H9 (cell line): Measurements from ENCODE around the gene HUNK. TPM values are rescaled to one million over a fixed set of nuclear protein-coding genes. Genes with fewer than 3 reads are reported as not detected.

Experiments used
- DNase-seq: peaks from one replicate; pipeline ENCODE4 v3.0.0-alpha.2; 2017
- H2AFZ ChIP-seq: one replicate; pipeline ENCODE4 v1.6.1; 2013; ENCODE audit warnings: mild to moderate bottlenecking, low read length, control low read depth, moderate library complexity
- H2AK5ac ChIP-seq: 2 replicates; pipeline ENCODE4 v1.6.1; 2013; ENCODE audit warnings: low read length, control low read depth, mixed read lengths; ENCODE audit not compliant: insufficient read length
- H2BK120ac ChIP-seq: one replicate; pipeline ENCODE4 v1.6.1; 2013; ENCODE audit warnings: low read depth, mild to moderate bottlenecking, low read length, control low read depth, inconsistent platforms; ENCODE audit not compliant: poor library complexity, severe bottlenecking
- H2BK12ac ChIP-seq: 2 replicates; pipeline ENCODE4 v1.6.1; 2013; ENCODE audit warnings: low read length, control low read depth, mixed read lengths, low read depth; ENCODE audit not compliant: insufficient read length
- H2BK15ac ChIP-seq: 2 replicates; pipeline ENCODE4 v1.6.1; 2013; ENCODE audit warnings: low read depth, low read length, control low read depth
- H2BK20ac ChIP-seq: one replicate; pipeline ENCODE4 v1.6.1; 2013; ENCODE audit warnings: low read depth, mild to moderate bottlenecking, low read length, control low read depth, inconsistent platforms; ENCODE audit not compliant: poor library complexity, severe bottlenecking
- H2BK5ac ChIP-seq: 2 replicates; pipeline ENCODE4 v1.6.1; 2013; ENCODE audit warnings: low read length, control low read depth, mixed read lengths; ENCODE audit not compliant: insufficient read length
- H3K14ac ChIP-seq: 2 replicates; pipeline ENCODE4 v1.6.1; 2013; ENCODE audit warnings: low read length, control low read depth; ENCODE audit not compliant: insufficient read depth
- H3K18ac ChIP-seq: 2 replicates; pipeline ENCODE4 v1.6.1; 2013; ENCODE audit warnings: low read depth, mild to moderate bottlenecking, mixed read lengths, low read length, control low read depth; ENCODE audit not compliant: insufficient read length
- H3K23ac ChIP-seq: 2 replicates; pipeline ENCODE4 v1.6.1; 2013; ENCODE audit warnings: low read length, control low read depth, mixed read lengths, low read depth; ENCODE audit not compliant: insufficient read length
- H3K23me2 ChIP-seq: 2 replicates; pipeline ENCODE4 v1.6.1; 2013; ENCODE audit warnings: low read depth, mild to moderate bottlenecking, mixed read lengths, low read length, control low read depth; ENCODE audit not compliant: insufficient read length, poor library complexity, severe bottlenecking
- H3K27ac ChIP-seq: 2 replicates; pipeline ENCODE4 v1.5.1; 2013; ENCODE audit warnings: low read length, control low read depth, mixed read lengths, low read depth; ENCODE audit not compliant: insufficient read length
- H3K27me3 ChIP-seq: 2 replicates; pipeline ENCODE4 v1.6.1; 2013; ENCODE audit warnings: low read length, control low read depth, inconsistent platforms; ENCODE audit not compliant: insufficient read depth
- H3K4ac ChIP-seq: 2 replicates; pipeline ENCODE4 v1.6.1; 2013; ENCODE audit warnings: low read depth, mild to moderate bottlenecking, control low read depth, inconsistent platforms, low read length, moderate library complexity
- H3K4me1 ChIP-seq: 2 replicates; pipeline ENCODE4 v1.6.1; 2013; ENCODE audit warnings: low read length, control low read depth, inconsistent platforms; ENCODE audit not compliant: insufficient read depth
- H3K4me2 ChIP-seq: 2 replicates; pipeline ENCODE4 v1.6.1; 2013; ENCODE audit warnings: low read length, control low read depth, mixed read lengths; ENCODE audit not compliant: insufficient read length, insufficient read depth
- H3K56ac ChIP-seq: 2 replicates; pipeline ENCODE4 v1.6.1; 2013; ENCODE audit warnings: low read depth, mild to moderate bottlenecking, mixed read lengths, low read length, control low read depth; ENCODE audit not compliant: insufficient read length
- H3K79me1 ChIP-seq: 2 replicates; pipeline ENCODE4 v1.6.1; 2013; ENCODE audit warnings: low read depth, mild to moderate bottlenecking, moderate library complexity, low read length, control low read depth, inconsistent platforms; ENCODE audit not compliant: insufficient read depth, poor library complexity, severe bottlenecking
- H3K79me2 ChIP-seq: 2 replicates; pipeline ENCODE4 v1.6.1; 2013; ENCODE audit warnings: low read length, control low read depth, inconsistent platforms; ENCODE audit not compliant: insufficient read depth
- H3K9ac ChIP-seq: 2 replicates; pipeline ENCODE4 v1.6.1; 2013; ENCODE audit warnings: low read length, control low read depth, mixed read lengths; ENCODE audit not compliant: insufficient read length; ENCODE audit errors: extremely low read depth
- H3K9me3 ChIP-seq: one replicate; pipeline ENCODE4 v1.6.1; 2013; ENCODE audit warnings: low read depth, low read length, inconsistent platforms; ENCODE audit not compliant: control insufficient read depth
- H3T11ph ChIP-seq: one replicate; pipeline ENCODE4 v1.6.1; 2013; ENCODE audit warnings: mild to moderate bottlenecking, low read length, control low read depth, inconsistent platforms
- H4K20me1 ChIP-seq: one replicate; pipeline ENCODE4 v1.6.1; 2013; ENCODE audit not compliant: control insufficient read depth, insufficient read length, insufficient read depth
- H4K5ac ChIP-seq: 2 replicates; pipeline ENCODE4 v1.6.1; 2013; ENCODE audit warnings: low read depth, mild to moderate bottlenecking, mixed read lengths, low read length, control low read depth; ENCODE audit not compliant: insufficient read length
- H4K8ac ChIP-seq: replicated peaks from 2 replicates; pipeline ENCODE4 v1.6.1; 2013; ENCODE audit warnings: low read length, control low read depth, mixed read lengths, low read depth; ENCODE audit not compliant: insufficient read length
- H4K91ac ChIP-seq: 2 replicates; pipeline ENCODE4 v1.6.1; 2013; ENCODE audit warnings: low read depth, mild to moderate bottlenecking, moderate library complexity, mixed read lengths, low read length, control low read depth; ENCODE audit not compliant: insufficient read length
- H3K27ac Mint-ChIP-seq, 3 experiments: 2 replicates in 2 of 3; 3 replicates in 1 of 3; pipeline ENCODE4 v1.8.0; 2020 to 2021; ENCODE audit warnings: mixed read lengths in 3 of 3, mild to moderate bottlenecking in 1 of 3, moderate library complexity in 1 of 3
- H3K27me3 Mint-ChIP-seq: 2 replicates; pipeline ENCODE4 v1.8.0; 2021; ENCODE audit warnings: low read depth, mild to moderate bottlenecking, moderate library complexity, mixed read lengths
- H3K36me3 Mint-ChIP-seq, 3 experiments: 2 replicates in 2 of 3; 3 replicates in 1 of 3; pipeline ENCODE4 v1.8.0; 2020 to 2021; ENCODE audit warnings: low read depth in 3 of 3, mixed read lengths in 3 of 3; ENCODE audit not compliant: insufficient read depth in 1 of 3
- H3K4me1 Mint-ChIP-seq, 2 experiments: 2 replicates each; pipeline ENCODE4 v1.8.0; 2020; ENCODE audit warnings: mixed read lengths in 2 of 2
- H3K4me3 Mint-ChIP-seq, 2 experiments: 2 replicates in 1 of 2; 3 replicates in 1 of 2; pipeline ENCODE4 v1.8.0; 2020 to 2021; ENCODE audit warnings: mild to moderate bottlenecking in 2 of 2, mixed read lengths in 2 of 2, moderate library complexity in 1 of 2
- H3K9me3 Mint-ChIP-seq, 2 experiments: 2 replicates in 1 of 2; 3 replicates in 1 of 2; pipeline ENCODE4 v1.8.0; 2020; ENCODE audit warnings: mild to moderate bottlenecking in 2 of 2, mixed read lengths in 2 of 2, moderate library complexity in 1 of 2
- WGBS: extraction: QIAGEN DNeasy Blood & Tissue Kit; methylation state at CpG from one replicate; pipeline ENCODE4 v1.1.7; 2013; ENCODE audit warnings: missing lambda C conversion rate, low lambda C conversion rate, mixed read lengths; ENCODE audit not compliant: insufficient read length; ENCODE audit errors: extremely low coverage; 5-methylcytosine and 5-hydroxymethylcytosine counted together
- total RNA-seq: library from RNA; stranded (reverse); gene quantifications from 2 replicates; pipeline ENCODE4 v1.2.1, GENCODE V29; 2021
- TF ChIP-seq, protein P1 (sequence below): fragments of 200-600 bp; sonication (generic); conservative IDR thresholded peaks from 3 replicates; pipeline ENCODE4 v1.8.0; 2021; ENCODE audit warnings: antibody characterized with exemption, mild to moderate bottlenecking

Gene HUNK
- total RNA-seq, 1 experiment from 2014 or later: 5.8 TPM

DNA sequence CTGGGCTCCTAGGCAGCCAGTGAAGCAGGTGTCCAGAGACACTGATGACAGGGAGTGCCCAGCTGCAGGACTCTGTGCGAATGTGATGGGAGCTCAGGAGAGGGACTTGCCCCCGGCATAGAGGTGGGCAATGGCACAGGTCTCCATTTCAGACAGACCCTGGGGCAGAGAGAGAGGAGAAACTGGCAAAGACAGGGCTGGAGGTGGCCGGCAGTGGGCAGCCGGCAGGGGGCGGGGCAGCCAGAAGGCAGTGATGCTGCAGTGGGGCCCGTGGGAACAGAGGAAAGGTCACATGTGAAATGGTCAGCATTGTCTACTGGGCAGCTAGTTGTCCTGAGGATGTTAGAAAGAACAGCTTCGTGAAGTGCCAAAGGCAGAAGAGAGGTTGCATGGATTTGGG, 112.6 kb downstream of the HUNK start:
- peaks cover 3 to 5% of the 10 kb centered on the region in 2 experiments; a peak in 3 of 4 replicates for H3K4me1 Mint-ChIP-seq
- Histone ChIP-seq H3K27ac (no peak overlapping the region), H3T11ph (no peak overlapping the region), H2AFZ (no peak overlapping the region), H2BK20ac (no peak overlapping the region), H2BK120ac (no peak overlapping the region), H3K4ac (no peak overlapping the region), H3K79me1 (no peaks in the 10 kb centered on the region), H2BK15ac (no peak overlapping the region), H3K4me1 (no peaks in the 10 kb centered on the region), H3K4me2 (no peak overlapping the region), H2AK5ac (no peak overlapping the region), H3K27me3 (no peaks in the 10 kb centered on the region), H4K8ac (no peak overlapping the region), H3K23ac (no peak overlapping the region), H3K14ac (no peak overlapping the region), H2BK5ac (no peak overlapping the region), H3K9ac (no peak overlapping the region), H3K56ac (no peak overlapping the region), H2BK12ac (no peak overlapping the region), H3K9me3 (no peaks in the 10 kb centered on the region), H4K91ac (no peak overlapping the region), H4K5ac (no peak overlapping the region), H3K79me2 (no peaks in the 10 kb centered on the region), H3K23me2 (no peaks in the 10 kb centered on the region), H4K20me1 (no peaks in the 10 kb centered on the region), H3K18ac (no peak overlapping the region)
- H3K9me3 Mint-ChIP-seq: no peaks in the 10 kb centered on the region
- no CpG with 5 or more reads among the region's 7 CpGs for WGBS
- no peak overlapping the region for H3K4me3 Mint-ChIP-seq
- DNase-seq: no peak
- no peaks in the 10 kb centered on the region for H3K27me3 Mint-ChIP-seq
- H3K36me3 Mint-ChIP-seq: peaks cover 2 to 7% (median 2%) of the 10 kb centered on the region in 3 experiments; a peak in 2 of 7 replicates
- H3K27ac Mint-ChIP-seq: 0 out of 7 replicates have a peak overlapping the region, but pooled peaks of 1 of the 3 experiments have one; percentile 34
- TF ChIP-seq, protein P1, sequence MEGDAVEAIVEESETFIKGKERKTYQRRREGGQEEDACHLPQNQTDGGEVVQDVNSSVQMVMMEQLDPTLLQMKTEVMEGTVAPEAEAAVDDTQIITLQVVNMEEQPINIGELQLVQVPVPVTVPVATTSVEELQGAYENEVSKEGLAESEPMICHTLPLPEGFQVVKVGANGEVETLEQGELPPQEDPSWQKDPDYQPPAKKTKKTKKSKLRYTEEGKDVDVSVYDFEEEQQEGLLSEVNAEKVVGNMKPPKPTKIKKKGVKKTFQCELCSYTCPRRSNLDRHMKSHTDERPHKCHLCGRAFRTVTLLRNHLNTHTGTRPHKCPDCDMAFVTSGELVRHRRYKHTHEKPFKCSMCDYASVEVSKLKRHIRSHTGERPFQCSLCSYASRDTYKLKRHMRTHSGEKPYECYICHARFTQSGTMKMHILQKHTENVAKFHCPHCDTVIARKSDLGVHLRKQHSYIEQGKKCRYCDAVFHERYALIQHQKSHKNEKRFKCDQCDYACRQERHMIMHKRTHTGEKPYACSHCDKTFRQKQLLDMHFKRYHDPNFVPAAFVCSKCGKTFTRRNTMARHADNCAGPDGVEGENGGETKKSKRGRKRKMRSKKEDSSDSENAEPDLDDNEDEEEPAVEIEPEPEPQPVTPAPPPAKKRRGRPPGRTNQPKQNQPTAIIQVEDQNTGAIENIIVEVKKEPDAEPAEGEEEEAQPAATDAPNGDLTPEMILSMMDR: peak; percentile 43
